K562 (cell line): ENCODE data around the gene CORO2A. TPM values are rescaled to one million over a fixed set of nuclear protein-coding genes. Genes with fewer than 3 reads are reported as not detected.

Source experiments
- ATAC-seq: fragments of 200-7000 bp; cut with Tn5 transposase; 3 replicates; pipeline ENCODE4 v1.9.1; 2020; ENCODE audit warnings: moderate library complexity
- BruUV-seq: library from RNA; stranded (reverse); fragments of 400-500 nt; replicated peaks from 2 replicates; lab custom pipeline; 2021; lab: Mats Ljungman, UMichigan
- CTCF ChIA-PET: fragments of 300-600 bp; formaldehyde crosslinking; extraction: SDS; loops from one replicate; lab custom pipeline; 2021; ENCODE audit warnings: low intra/inter-chr PET ratio; lab: Yijun Ruan, JAX
- POLR2A ChIA-PET: fragments of 300-600, 350-650 bp; sonication (Branson Sonifier 250); formaldehyde crosslinking; extraction: SDS; loops from one replicate; lab custom pipeline; 2021; ENCODE audit warnings: antibody characterized with exemption, inconsistent platforms; lab: Yijun Ruan, JAX
- DNase-seq, 4 experiments: peaks; one replicate each; pipeline versions ENCODE4 v3.0.0 to v3.0.0-alpha.2; 2011 to 2018; ENCODE audit warnings: low spot score in 3 of 4, mixed read lengths in 3 of 4; ENCODE audit errors: extremely low read depth in 1 of 4
- FAIRE-seq: peaks from 2 replicates; lab custom pipeline; 2011; peaks lifted over from hg19 to GRCh38; lab: Jason Lieb, UNC
- H2AFZ ChIP-seq: 2 replicates; pipeline ENCODE4 v1.6.0; 2011; ENCODE audit warnings: low read depth, low read length, control low read depth, inconsistent platforms
- H3K27ac ChIP-seq: fragments of 200-600 bp; 3 replicates; pipeline ENCODE4 v1.8.0; 2011; ENCODE audit warnings: low read depth, mild to moderate bottlenecking, control low read depth, inconsistent platforms, low read length, moderate library complexity, mixed read lengths; ENCODE audit errors: extremely low read depth
- H3K27me3 ChIP-seq, 2 experiments: fragments of 300-600 bp in 1 of 2; 2 replicates in 1 of 2; 3 replicates in 1 of 2; pipeline versions ENCODE4 v1.6.0 to v1.8.0; 2011; ENCODE audit warnings: inconsistent platforms in 2 of 2, low read length in 2 of 2, mild to moderate bottlenecking in 1 of 2, mixed read lengths in 1 of 2, moderate library complexity in 1 of 2; ENCODE audit not compliant: control insufficient read depth in 2 of 2, insufficient read depth in 2 of 2
- H3K36me3 ChIP-seq: fragments of 300-600 bp; 3 replicates; pipeline ENCODE4 v1.8.0; 2011; ENCODE audit warnings: mild to moderate bottlenecking, low read length, inconsistent platforms; ENCODE audit not compliant: control insufficient read depth, insufficient read depth
- H3K4me1 ChIP-seq, 2 experiments: fragments of 200-600 bp in 1 of 2; replicated peaks in 1 of 2; 2 replicates in 1 of 2; 3 replicates in 1 of 2; pipeline versions ENCODE4 v1.5.1 to v1.8.0; 2011; ENCODE audit warnings: inconsistent platforms in 2 of 2, low read length in 2 of 2, mild to moderate bottlenecking in 1 of 2, mixed read lengths in 1 of 2, moderate library complexity in 1 of 2; ENCODE audit not compliant: control insufficient read depth in 2 of 2, insufficient read depth in 2 of 2
- H3K4me2 ChIP-seq: 2 replicates; pipeline ENCODE4 v1.6.1; 2011; ENCODE audit warnings: low read length, control low read depth, inconsistent platforms, mixed read lengths; ENCODE audit not compliant: insufficient read depth
- H3K4me3 ChIP-seq: fragments of 200-600 bp; sonication (generic), shearing (Covaris generic); 2 replicates; pipeline ENCODE4 v1.5.1; 2016; ENCODE audit warnings: control low read depth, inconsistent platforms
- H3K79me2 ChIP-seq: fragments of 200-600 bp; 3 replicates; pipeline ENCODE4 v1.8.0; 2011; ENCODE audit warnings: low read length, inconsistent platforms; ENCODE audit not compliant: control insufficient read depth, insufficient read depth
- H3K9ac ChIP-seq, 2 experiments: 2 replicates each; pipeline versions ENCODE4 v1.6.0 to v1.6.1; 2011; ENCODE audit warnings: low read depth in 2 of 2, low read length in 2 of 2, control low read depth in 1 of 2, inconsistent platforms in 1 of 2, mild to moderate bottlenecking in 1 of 2, mixed read lengths in 1 of 2; ENCODE audit not compliant: insufficient read depth in 1 of 2
- H3K9me1 ChIP-seq: one replicate; pipeline ENCODE4 v1.6.0; 2011; ENCODE audit warnings: inconsistent platforms, mild to moderate bottlenecking, low read length, moderate library complexity; ENCODE audit not compliant: control insufficient read depth, insufficient read depth
- H3K9me3 ChIP-seq: replicated peaks from 2 replicates; pipeline ENCODE4 v1.5.1; 2011; ENCODE audit warnings: low read depth, low read length, inconsistent platforms; ENCODE audit not compliant: control insufficient read depth, insufficient read depth
- H4K20me1 ChIP-seq: replicated peaks from 2 replicates; pipeline ENCODE4 v1.6.1; 2011; ENCODE audit warnings: low read length, inconsistent platforms, mixed read lengths; ENCODE audit not compliant: control insufficient read depth, insufficient read depth
- WGBS: fragments of 100-300 bp; shearing (Covaris generic); methylation state at CpG from one replicate; pipeline ENCODE4 v1.1.6; 2016; ENCODE audit warnings: low coverage, mixed read lengths; ENCODE audit not compliant: insufficient coverage; ENCODE audit errors: missing lambda C conversion rate; 5-methylcytosine and 5-hydroxymethylcytosine counted together
- in situ Hi-C: fragments of 300-500 bp; cut with MboI; formaldehyde crosslinking; loops from 4 replicates; pipeline ENCODE4 v1.15.0; 2018; ENCODE audit warnings: inconsistent platforms, mixed read lengths
- intact Hi-C: fragments of 100-400 bp; cut with micrococcal nuclease; formaldehyde crosslinking; loops from 2 replicates; pipeline ENCODE4 v1.14.2; 2022
- polyA plus RNA-seq, 8 experiments: library from polyadenylated mRNA; depleted of rRNA in 4 of 8; stranded (reverse) in 5 of 8; unstranded in 3 of 8; fragments of >200 nt; fragmentation: Nextera tagmentation in 2 of 8; fragmentation: Illumina TruSeq in 1 of 8; extraction: Ambion mirVana in 2 of 8; extraction: Trizol in 1 of 8; gene quantifications; 2 replicates each; pipeline versions ENCODE4 v1.2.1 to v1.2.3, GENCODE V29; 2011 to 2014; ENCODE audit warnings: inconsistent platforms in 1 of 8, missing spikeins in 1 of 8
- total RNA-seq, 7 experiments: library from RNA; depleted of rRNA in 6 of 7; stranded (reverse); fragments of >200 nt in 6 of 7; fragmentation: Illumina TruSeq in 2 of 7; extraction: Trizol in 2 of 7; gene quantifications; 2 replicates each; pipeline versions ENCODE4 v1.2.1 to v1.2.3, GENCODE V29; 2011 to 2021; ENCODE audit warnings: low replicate concordance in 1 of 7
- TF ChIP-seq, protein P1 (sequence below): fragments of 250-450 bp; sonication (Bioruptor Pico); IDR thresholded peaks from 2 replicates; pipeline ENCODE4 v1.8.0; 2022; ENCODE audit warnings: moderate library complexity, mild to moderate bottlenecking, inconsistent platforms
- TF ChIP-seq, protein P2 (sequence below), 2 experiments: IDR thresholded peaks; 2 replicates each; pipeline ENCODE4 v1.6.1; 2011; ENCODE audit warnings: borderline replicate concordance in 1 of 2, control low read depth in 1 of 2, low read depth in 1 of 2, low read length in 1 of 2, mild to moderate bottlenecking in 1 of 2, mixed read lengths in 1 of 2, moderate library complexity in 1 of 2; ENCODE audit not compliant: insufficient read depth in 1 of 2, insufficient read length in 1 of 2, poor library complexity in 1 of 2, severe bottlenecking in 1 of 2; ENCODE audit errors: extremely low read depth in 1 of 2

Gene CORO2A
- total and polyA plus RNA-seq, 9 of the 15 experiments (the other 6 are each of a cell fraction or from before 2014, with no cell fraction given): 9.5 to 26.6 (median 18.0) TPM

DNA sequence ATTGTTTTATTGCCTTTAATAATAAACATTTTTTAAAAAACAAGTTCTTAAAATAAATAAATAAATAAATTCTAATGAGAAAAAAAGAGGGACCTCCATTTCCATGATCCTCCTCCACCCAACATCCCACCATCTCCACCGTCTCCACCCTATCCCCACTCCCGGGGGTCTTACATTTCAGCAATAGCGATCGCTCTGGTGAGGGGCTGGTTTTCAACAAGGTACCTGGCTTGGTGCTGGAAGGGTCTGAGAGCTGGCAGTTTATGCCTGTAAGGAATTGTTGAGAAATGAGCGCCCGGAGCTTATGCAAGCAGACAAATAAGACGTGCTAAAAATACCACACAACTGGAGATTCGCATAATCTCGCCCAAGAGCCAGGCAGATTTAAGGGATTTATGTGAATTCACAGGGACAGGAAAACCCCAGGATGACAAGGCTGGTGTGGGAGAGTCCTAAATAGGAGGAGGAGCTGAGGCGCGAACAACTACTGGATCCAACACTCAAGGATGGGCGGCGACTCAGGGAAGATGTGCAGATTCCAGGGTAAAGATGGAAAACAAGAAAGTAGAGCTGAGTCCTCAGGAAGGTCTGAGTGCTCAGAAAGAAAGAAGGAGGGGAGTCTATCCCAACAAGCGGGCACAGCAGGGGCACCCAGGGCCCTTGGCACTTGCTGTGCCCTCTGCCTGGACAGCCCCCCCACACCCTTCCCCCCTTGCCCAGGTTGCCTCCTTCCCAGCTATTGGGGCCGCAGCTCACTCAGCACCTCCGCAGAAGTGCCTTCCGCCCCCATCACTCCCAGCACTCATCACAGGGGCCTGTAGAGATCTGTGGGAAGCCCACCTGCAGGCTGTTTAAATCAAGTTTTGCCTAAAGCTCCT lies 100.5 kb downstream of the CORO2A start:
- CTCF ChIA-PET: no interaction called here
- H3K36me3 ChIP-seq: peaks cover 52% of the 10 kb centered on the region; the same call in 2 of the 3 replicates
- no peaks in the 10 kb centered on the region for H3K27me3 ChIP-seq
- in situ Hi-C loops: no loop called here
- WGBS: 90% methylated on average over 16 of the region's 17 CpGs
- ATAC-seq: no peak
- DNase-seq: no peak
- no peak overlapping the region for H3K4me2 ChIP-seq
- no peak overlapping the region for H3K27ac ChIP-seq
- no peaks in the 10 kb centered on the region for H3K9me1 ChIP-seq
- BruUV-seq: no TSS peak
- no peak overlapping the region for H2AFZ ChIP-seq
- no peak overlapping the region for H3K9ac ChIP-seq
- H4K20me1 ChIP-seq: no peaks in the 10 kb centered on the region
- no peak overlapping the region for H3K4me3 ChIP-seq
- no peaks in the 10 kb centered on the region for H3K79me2 ChIP-seq
- H3K9me3 ChIP-seq: no peaks in the 10 kb centered on the region
- TF ChIP-seq, protein P1, sequence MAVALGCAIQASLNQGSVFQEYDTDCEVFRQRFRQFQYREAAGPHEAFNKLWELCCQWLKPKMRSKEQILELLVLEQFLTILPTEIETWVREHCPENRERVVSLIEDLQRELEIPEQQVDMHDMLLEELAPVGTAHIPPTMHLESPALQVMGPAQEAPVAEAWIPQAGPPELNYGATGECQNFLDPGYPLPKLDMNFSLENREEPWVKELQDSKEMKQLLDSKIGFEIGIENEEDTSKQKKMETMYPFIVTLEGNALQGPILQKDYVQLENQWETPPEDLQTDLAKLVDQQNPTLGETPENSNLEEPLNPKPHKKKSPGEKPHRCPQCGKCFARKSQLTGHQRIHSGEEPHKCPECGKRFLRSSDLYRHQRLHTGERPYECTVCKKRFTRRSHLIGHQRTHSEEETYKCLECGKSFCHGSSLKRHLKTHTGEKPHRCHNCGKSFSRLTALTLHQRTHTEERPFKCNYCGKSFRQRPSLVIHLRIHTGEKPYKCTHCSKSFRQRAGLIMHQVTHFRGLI (CRISPR knock-in tag): no peak
- TF ChIP-seq, protein P2, sequence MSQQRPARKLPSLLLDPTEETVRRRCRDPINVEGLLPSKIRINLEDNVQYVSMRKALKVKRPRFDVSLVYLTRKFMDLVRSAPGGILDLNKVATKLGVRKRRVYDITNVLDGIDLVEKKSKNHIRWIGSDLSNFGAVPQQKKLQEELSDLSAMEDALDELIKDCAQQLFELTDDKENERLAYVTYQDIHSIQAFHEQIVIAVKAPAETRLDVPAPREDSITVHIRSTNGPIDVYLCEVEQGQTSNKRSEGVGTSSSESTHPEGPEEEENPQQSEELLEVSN (IDR thresholded peaks at IDR 0.05; ENCODE audit: borderline replicate concordance in 1 of 2, extremely low read depth in 1 of 2, insufficient read depth in 1 of 2, insufficient read length in 1 of 2, low read depth in 1 of 2, low read length in 1 of 2, poor library complexity in 1 of 2, severe bottlenecking in 1 of 2): no peak
- TF ChIP-seq, all 486 proteins: peak for 0
- no peak for FAIRE-seq
- intact Hi-C loops: no loop called here
- POLR2A ChIA-PET: interaction anchor here (0.6 to 1.3 kb wide), 6 partner anchors 9 to 570 kb away, joined by 3 to 5 read pairs (median 4); no protein-coding TSS in a partner anchor
- peaks cover 0 to 4% of the 10 kb centered on the region in 2 experiments; a peak in 1 of 5 replicates for H3K4me1 ChIP-seq
